Anterior cingulate cortex (tissue), 58 donors: ENCODE results near the gene CACTIN.
"Not testable (repeated sequence)": the region's sequence is repeated elsewhere in the genome, so short reads cannot be mapped to it uniquely, and the experiment has no call there.

Source experiments
- DNase-seq, 58 donors: peaks; one replicate each; lab custom pipeline; 2025; lab: John Stamatoyannopoulos, UW

CACTIN gene

GRCh38 chr19:3626473-3627350 is at the start of gene CACTIN:
Gene CACTIN, minus strand, starts transcription at chr19:3626790. Its CDS starts 28 bp downstream, at chr19:3626762.
- DNase-seq, result peak; percentile 76 to 99 (median 97)

- no peak for DNase-seq
Observed at GRCh38 chr19:3674784-3675543, 48.4 kb upstream of the CACTIN start.

DNA sequence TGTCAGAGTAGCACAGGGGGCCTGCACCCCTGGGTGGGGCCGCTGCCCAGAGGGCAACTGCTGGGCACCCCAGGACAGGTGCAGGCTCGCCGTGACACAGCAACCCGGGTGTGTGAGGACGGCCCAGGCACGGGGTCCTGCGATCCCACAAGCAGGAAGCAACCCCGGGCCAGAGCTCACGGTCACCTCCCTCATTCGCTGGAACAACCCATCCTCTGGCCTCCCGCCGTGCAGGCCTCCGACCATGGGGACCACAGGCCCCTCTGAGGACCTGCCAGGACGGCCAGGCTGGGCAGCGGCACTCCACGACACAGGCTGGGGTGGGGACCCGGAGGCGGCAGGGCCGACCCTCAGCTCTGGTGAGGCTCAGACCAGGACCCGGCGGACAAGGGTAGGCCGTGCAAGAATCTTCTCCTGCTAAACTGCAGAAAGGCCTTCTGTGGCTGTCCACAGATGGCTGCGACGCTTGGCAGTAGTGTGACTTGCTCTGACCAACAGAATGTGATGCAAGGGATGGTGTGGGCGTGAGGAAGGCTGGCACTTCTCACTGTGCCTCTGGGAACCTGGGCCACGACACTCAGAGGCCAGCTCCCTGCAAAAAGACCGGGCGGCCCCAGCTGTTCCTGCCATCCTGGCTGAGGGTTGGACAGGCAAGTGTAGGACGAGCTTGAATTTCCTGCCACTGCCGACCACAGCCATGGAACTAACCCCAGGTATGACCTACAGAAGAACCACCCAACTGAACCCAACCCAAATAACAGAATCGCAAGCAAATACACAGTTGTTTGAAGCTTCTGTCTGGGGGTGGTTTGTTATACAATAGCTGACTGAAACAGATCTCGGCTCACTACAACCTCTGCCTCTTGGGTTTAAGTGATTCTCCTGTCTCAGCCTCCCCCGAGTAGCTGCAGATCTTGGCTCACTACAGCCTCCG is 47.2 kb upstream of the CACTIN start:
- DNase-seq, result no peak

DNA sequence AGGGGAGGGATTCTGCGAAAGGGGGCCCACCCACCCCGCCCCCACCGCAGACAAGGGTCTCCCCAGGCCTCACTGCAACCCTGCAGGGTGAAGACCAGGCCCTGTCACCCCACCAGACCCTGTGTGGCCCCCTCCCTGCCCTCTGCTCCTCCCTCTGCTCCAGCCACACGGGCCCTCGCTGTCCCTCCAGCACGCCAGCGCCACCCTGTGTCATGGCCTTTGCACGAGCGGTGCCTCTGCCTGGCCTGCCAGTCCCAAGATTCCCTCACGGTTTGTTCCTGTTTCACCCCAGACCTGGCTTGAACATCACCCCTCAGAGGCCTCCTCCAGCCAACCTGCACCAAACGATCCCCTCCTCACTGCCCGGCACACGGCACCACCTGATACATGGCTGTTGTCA is 46.4 kb upstream of the CACTIN start:
- DNase-seq, result no peak

DNA sequence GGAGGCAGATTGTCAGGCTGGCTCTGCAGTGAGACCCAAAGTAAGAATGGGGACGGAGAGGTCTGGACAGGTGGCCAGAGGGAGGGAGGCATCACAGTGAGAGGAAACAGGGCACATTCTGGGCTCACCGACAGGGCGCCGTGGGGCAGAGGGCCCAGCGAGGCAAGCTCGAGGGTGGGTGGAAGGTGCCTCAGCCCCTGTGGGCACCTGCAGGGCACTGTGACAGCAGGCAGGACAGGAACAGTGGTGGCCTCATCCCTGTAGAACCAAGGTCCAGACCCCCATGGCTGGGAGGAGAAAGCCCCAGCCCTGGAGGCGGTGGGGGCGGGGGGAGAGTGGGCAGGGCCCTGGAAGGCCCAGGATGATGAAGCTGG is 46.0 kb upstream of the CACTIN start:
- DNase-seq, result no peak

DNA sequence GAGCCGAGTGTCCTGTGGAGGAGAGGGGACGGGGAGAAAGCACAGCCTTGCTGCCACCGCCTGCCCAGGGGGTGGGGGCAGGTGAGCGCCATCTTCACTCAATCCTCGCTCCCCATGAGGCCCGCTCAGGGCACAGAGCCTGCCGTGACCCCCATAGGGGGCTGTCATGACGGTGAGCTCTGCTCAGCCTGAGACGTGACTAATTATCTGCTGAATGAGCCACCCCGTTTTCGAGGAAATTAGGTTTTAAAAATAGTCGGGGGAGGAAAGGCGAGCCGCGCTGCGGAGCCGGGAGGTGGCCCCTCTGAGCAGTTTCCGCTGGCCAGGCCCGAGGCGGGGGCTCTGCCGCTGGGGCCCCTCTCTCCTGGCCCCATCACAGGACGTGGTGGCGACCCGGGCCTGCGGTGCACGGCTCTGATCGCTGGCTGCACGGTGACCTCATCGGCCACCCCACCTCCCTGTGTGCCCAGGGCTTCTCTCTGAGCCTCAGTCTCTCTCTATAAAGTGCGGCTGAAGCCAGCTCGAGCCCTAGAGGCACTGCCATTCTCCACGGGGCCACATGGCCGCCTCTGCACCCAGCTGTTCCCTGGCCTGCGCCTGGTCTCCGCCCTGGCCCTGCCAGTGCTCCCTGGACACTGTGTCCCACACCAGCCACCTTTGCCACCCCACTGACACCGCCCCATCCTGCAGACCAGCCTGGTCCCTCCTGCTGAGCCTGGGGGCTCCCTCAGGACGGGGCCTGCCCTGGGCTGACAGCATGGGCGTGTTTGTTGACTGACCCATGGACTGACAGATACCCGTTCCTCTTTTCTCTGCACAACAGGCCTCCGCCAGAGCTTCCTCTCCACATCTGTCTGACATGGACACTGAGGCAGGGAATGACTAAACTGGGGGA is 45.3 kb upstream of the CACTIN start:
- DNase-seq, result no peak

DNA sequence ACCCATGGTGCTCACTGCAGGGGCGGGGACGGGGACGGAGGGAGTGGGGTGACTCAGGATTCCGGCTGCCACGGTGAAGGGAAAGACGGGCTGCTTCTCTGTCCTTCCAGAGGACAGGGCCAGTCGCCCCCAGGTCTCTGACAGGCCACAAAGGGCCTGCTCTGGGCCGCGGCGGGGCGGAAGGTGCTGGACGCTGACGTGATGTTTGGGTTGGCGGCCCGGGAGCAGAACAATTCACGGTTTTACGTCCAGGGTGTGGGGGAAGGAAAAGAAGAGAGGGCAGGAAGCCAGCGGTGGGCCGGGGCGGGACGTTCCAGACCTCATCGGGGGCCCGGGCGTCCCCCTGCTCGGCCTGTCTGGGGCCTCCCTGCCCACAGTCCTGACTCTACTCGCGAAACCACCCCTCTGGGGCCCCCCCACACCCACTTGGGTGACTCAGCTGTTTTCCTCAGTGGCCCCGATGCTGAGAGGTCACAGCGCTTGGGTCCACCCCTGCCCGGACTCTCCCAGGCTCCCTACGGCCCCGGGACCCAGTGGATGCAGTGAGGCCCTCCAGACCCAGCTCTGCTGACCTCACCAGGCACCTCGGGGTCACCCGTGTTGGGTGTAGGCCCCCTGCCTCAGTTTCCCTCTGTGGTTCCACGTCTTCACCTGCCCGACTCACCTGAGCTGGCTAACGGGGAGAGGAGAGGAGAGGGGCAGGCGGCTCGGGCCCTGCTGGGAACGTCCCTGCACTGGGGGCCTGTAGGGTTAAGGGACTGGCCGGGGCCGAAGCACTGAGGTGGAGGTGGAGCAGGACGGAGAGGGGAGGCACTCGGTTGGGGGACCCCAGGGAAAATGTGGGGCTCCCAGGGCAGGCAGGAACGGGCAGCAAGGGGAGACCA is 44.4 kb upstream of the CACTIN start:
- DNase-seq, result peak in 3 of 58 donors; percentile 13 to 52 (median 29)

- DNase-seq, result peak in 5 of 58 donors; percentile 25 to 61 (median 31)
Observed at GRCh38 chr19:3669947-3670795, 43.6 kb upstream of the CACTIN start.

DNA sequence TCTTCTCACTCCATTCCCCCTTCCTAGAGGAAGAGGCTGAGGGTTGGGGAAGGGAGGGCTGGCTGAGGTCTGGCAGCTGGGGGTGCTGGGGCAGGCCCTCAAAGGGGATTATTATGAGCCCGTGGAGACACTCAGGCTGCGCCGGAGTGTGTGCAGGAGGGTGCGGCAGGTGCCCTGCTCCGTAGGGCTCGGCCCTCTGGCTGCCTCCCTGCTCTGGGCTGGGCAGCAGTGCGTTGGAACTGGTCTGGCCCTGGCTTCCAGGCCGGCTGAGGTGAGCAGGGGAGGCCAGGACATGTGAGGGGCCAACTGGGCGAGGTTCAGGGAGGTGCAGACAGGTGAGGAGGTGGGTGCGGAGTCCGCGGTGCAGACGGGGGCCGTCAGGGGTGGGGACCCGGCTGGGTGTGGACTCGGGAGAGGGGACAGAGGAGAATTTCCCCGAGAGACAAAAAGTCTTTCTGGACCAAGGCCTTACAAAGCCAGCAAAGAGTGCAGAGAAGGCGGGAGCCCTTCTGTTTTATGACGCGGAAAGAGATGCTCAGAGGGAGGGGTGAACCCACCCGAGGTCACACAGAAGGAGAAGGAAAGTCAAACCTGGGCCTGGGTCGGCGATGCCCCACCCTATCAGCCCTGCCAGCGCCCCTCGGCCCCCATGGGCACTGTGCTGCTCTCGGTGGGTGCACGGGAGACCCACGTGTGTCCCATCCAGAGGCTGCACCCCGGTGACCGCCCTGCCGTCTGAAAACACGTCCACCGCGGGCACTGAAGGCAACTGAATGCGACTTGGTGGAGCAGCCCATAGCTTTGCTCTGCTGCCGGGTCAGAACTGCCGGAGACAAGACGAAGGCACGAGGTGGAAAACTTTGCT is 42.7 kb upstream of the CACTIN start:
- DNase-seq, result no peak

- DNase-seq, result peak in 7 of 58 donors; percentile 5 to 42 (median 16)
Observed at GRCh38 chr19:3668331-3669081, 41.9 kb upstream of the CACTIN start.

DNA sequence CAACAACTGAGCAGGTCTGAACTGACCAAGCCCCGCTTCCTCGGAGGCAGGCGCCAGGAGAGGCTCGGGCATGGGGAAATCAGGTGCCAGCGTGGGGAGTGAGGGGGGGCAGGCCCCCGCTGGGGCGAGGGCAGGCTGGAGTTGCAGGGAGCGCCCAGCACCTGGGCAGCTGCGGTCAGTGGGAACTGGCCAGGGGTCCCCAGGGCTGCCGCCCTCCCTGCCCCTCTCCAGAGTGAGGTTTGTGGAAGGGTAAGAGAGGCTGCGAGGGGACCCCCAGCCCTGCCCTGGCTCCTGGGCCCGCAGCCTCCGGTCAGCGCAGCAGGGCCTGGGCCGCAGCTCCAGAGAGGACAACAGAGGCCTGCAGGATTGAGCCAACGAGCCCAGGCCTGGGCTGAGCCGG is 41.2 kb upstream of the CACTIN start:
- no peak for DNase-seq

GRCh38 chr19:3667037-3667638 is 40.5 kb upstream of the CACTIN start:
- no peak for DNase-seq

DNA sequence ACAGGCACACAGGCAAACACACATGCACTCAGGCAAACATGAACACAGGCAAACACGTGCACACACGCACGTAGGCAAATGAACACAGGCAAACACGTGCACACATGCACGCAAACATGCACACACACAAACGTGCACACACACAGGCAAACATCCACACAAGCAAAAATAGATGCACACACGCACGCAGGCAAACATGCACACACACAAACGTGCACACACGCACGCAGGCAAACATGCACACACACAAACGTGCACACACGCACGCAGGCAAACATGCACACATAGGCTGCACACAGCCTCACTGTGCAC is 39.9 kb upstream of the CACTIN start:
- not testable (repeated sequence) for DNase-seq

GRCh38 chr19:3665681-3666544 is 39.3 kb upstream of the CACTIN start:
- peak in 42 of 58 donors; percentile 5 to 79 (median 45) for DNase-seq
